ENCODE data around the gene PLA2G2A. TPM values are rescaled to one million over a fixed set of nuclear protein-coding genes. Genes with fewer than 3 reads are reported as not detected.
"Not testable (repeated sequence)": the region's sequence is repeated elsewhere in the genome, so short reads cannot be mapped to it uniquely, and the experiment has no call there.

PLA2G2A gene
- total RNA-seq (not detected), polyA plus RNA-seq (not detected), total RNA-seq (0 reads per million in 6 experiments)

- peaks cover 20 to 51% (median 36%) of the 10 kb centered on the region in 5 donors for H3K27me3 Mint-ChIP-seq
- no peak for DNase-seq
- no peak for ATAC-seq
- H3K4me3 Mint-ChIP-seq = no peak within 1 kb of the TSS
- no peak within 1 kb of the TSS for H3K27ac Mint-ChIP-seq
- H3K9me3 Mint-ChIP-seq = no peaks in the 10 kb centered on the region
- H3K36me3 Mint-ChIP-seq = no peaks in the 10 kb centered on the region
- POLR2A ChIA-PET = no interaction called here
- no peaks in the 10 kb centered on the region for H3K4me1 Mint-ChIP-seq
Measured at GRCh38 chr1:19979494-19979977, at the start of gene PLA2G2A. Gene PLA2G2A (minus strand): TSS chr1:19979618. CDS start chr1:19978773, 845 bp downstream.

GRCh38 chr1:20028726-20029125, 49.3 kb upstream of the PLA2G2A start:
- Mint-ChIP-seq H3K27ac (no peak overlapping the region), H3K4me3 (no peak overlapping the region), H3K36me3 (peaks cover 0 to 7% (median 0%) of the 10 kb centered on the region in 3 donors), H3K9me3 (peaks cover 3 to 19% (median 11%) of the 10 kb centered on the region in 9 donors), H3K27me3 (peaks cover 12 to 64% (median 43%) of the 10 kb centered on the region in 5 donors), H3K4me1 (no peaks in the 10 kb centered on the region)
- DNase-seq = no peak
- no peak for ATAC-seq
- POLR2A ChIA-PET = no interaction called here

- peaks cover 0 to 15% (median 8%) of the 10 kb centered on the region in 9 donors for H3K9me3 Mint-ChIP-seq
- H3K4me3 Mint-ChIP-seq = no peak overlapping the region
- no peaks in the 10 kb centered on the region for H3K4me1 Mint-ChIP-seq
- H3K36me3 Mint-ChIP-seq = peaks cover 0 to 3% (median 0%) of the 10 kb centered on the region in 3 donors
- POLR2A ChIA-PET = no interaction called here
- ATAC-seq (no peak), DNase-seq (no peak)
- H3K27me3 Mint-ChIP-seq = peaks cover 16 to 63% (median 40%) of the 10 kb centered on the region in 5 donors
- no peak overlapping the region for H3K27ac Mint-ChIP-seq
Measured at GRCh38 chr1:20028125-20028524, 48.7 kb upstream of the PLA2G2A start.

GRCh38 chr1:20017741-20018140, 38.3 kb upstream of the PLA2G2A start:
- POLR2A ChIA-PET = no interaction called here
- Mint-ChIP-seq H3K4me1 (no peaks in the 10 kb centered on the region), H3K36me3 (peaks cover 0 to 25% (median 6%) of the 10 kb centered on the region in 3 donors), H3K27me3 (peaks cover 0 to 28% (median 10%) of the 10 kb centered on the region in 5 donors), H3K9me3 (peaks cover 11 to 56% (median 36%) of the 10 kb centered on the region in 9 donors), H3K27ac (no peak overlapping the region), H3K4me3 (no peak overlapping the region)
- ATAC-seq (no peak), DNase-seq (no peak)

- POLR2A ChIA-PET = no interaction called here
- Mint-ChIP-seq H3K27me3 (peaks cover 0 to 33% (median 22%) of the 10 kb centered on the region in 5 donors), H3K27ac (no peak overlapping the region), H3K9me3 (peaks cover 11 to 45% (median 30%) of the 10 kb centered on the region in 9 donors), H3K36me3 (peaks cover 0 to 25% (median 6%) of the 10 kb centered on the region in 3 donors), H3K4me1 (no peaks in the 10 kb centered on the region), H3K4me3 (no peak overlapping the region)
- ATAC-seq (no peak), DNase-seq (no peak)
Measured at GRCh38 chr1:20014153-20014552, 34.7 kb upstream of the PLA2G2A start.

GRCh38 chr1:20010016-20010415, 30.6 kb upstream of the PLA2G2A start:
- Mint-ChIP-seq H3K4me1 (no peaks in the 10 kb centered on the region), H3K36me3 (peaks cover 0 to 12% (median 4%) of the 10 kb centered on the region in 3 donors), H3K27ac (no peak overlapping the region), H3K9me3 (peaks cover 0 to 25% (median 5%) of the 10 kb centered on the region in 9 donors), H3K27me3 (peaks cover 7 to 42% (median 32%) of the 10 kb centered on the region in 5 donors), H3K4me3 (no peak overlapping the region)
- POLR2A ChIA-PET = no interaction called here
- ATAC-seq (no peak), DNase-seq (no peak)

GRCh38 chr1:20009212-20009611, 29.8 kb upstream of the PLA2G2A start:
- POLR2A ChIA-PET = no interaction called here
- Mint-ChIP-seq H3K9me3 (peaks cover 0 to 22% (median 3%) of the 10 kb centered on the region in 9 donors), H3K36me3 (peaks cover 0 to 9% (median 1%) of the 10 kb centered on the region in 3 donors), H3K27me3 (peaks cover 14 to 44% (median 39%) of the 10 kb centered on the region in 5 donors), H3K4me3 (no peak overlapping the region), H3K4me1 (no peaks in the 10 kb centered on the region), H3K27ac (no peak overlapping the region)
- DNase-seq = no peak
- no peak for ATAC-seq

- POLR2A ChIA-PET = no interaction called here
- Mint-ChIP-seq H3K4me3 (no peak overlapping the region), H3K4me1 (no peaks in the 10 kb centered on the region), H3K27ac (no peak overlapping the region), H3K27me3 (peaks cover 17 to 49% (median 43%) of the 10 kb centered on the region in 5 donors), H3K36me3 (peaks cover 0 to 6% (median 2%) of the 10 kb centered on the region in 3 donors), H3K9me3 (peaks cover 0 to 24% (median 9%) of the 10 kb centered on the region in 9 donors)
- no peak for DNase-seq
- no peak for ATAC-seq
Measured at GRCh38 chr1:20008391-20008841, 29.0 kb upstream of the PLA2G2A start.

- Mint-ChIP-seq H3K27me3 (peaks cover 32 to 77% (median 52%) of the 10 kb centered on the region in 5 donors), H3K36me3 (peaks cover 0 to 19% (median 3%) of the 10 kb centered on the region in 3 donors), H3K9me3 (peaks cover 0 to 40% (median 18%) of the 10 kb centered on the region in 9 donors)
- H3K4me3 Mint-ChIP-seq, ATAC-seq, POLR2A ChIA-PET, DNase-seq, H3K27ac Mint-ChIP-seq, H3K4me1 Mint-ChIP-seq: not testable (repeated sequence)
Measured at GRCh38 chr1:19998823-19999222, 19.4 kb upstream of the PLA2G2A start.

- H3K4me3 Mint-ChIP-seq = no peak overlapping the region
- H3K4me1 Mint-ChIP-seq = no peaks in the 10 kb centered on the region
- peaks cover 0 to 4% (median 0%) of the 10 kb centered on the region in 9 donors for H3K9me3 Mint-ChIP-seq
- POLR2A ChIA-PET = no interaction called here
- peaks cover 32 to 75% (median 47%) of the 10 kb centered on the region in 5 donors for H3K27me3 Mint-ChIP-seq
- H3K36me3 Mint-ChIP-seq = no peaks in the 10 kb centered on the region
- DNase-seq (no peak), ATAC-seq (no peak)
- no peak overlapping the region for H3K27ac Mint-ChIP-seq
Measured at GRCh38 chr1:19990689-19991088, 11.3 kb upstream of the PLA2G2A start.

- H3K27ac Mint-ChIP-seq, H3K4me3 Mint-ChIP-seq, H3K4me1 Mint-ChIP-seq, H3K9me3 Mint-ChIP-seq, POLR2A ChIA-PET, H3K36me3 Mint-ChIP-seq, DNase-seq, ATAC-seq: not testable (repeated sequence)
- H3K27me3 Mint-ChIP-seq = peaks cover 32 to 75% (median 47%) of the 10 kb centered on the region in 5 donors
Measured at GRCh38 chr1:19990182-19990582, 10.8 kb upstream of the PLA2G2A start.

- no peaks in the 10 kb centered on the region for H3K4me1 Mint-ChIP-seq
- no peaks in the 10 kb centered on the region for H3K36me3 Mint-ChIP-seq
- H3K27me3 Mint-ChIP-seq = peaks cover 22 to 60% (median 38%) of the 10 kb centered on the region in 5 donors
- POLR2A ChIA-PET = no interaction called here
- DNase-seq (no peak), ATAC-seq (no peak)
- H3K27ac Mint-ChIP-seq = no peak overlapping the region
- no peak overlapping the region for H3K4me3 Mint-ChIP-seq
- no peaks in the 10 kb centered on the region for H3K9me3 Mint-ChIP-seq
Measured at GRCh38 chr1:19988267-19989006, 9.0 kb upstream of the PLA2G2A start.

- Mint-ChIP-seq H3K4me3 (no peak overlapping the region), H3K27ac (no peak overlapping the region)
- POLR2A ChIA-PET = no interaction called here
Measured at GRCh38 chr1:19987719-19988118, 8.3 kb upstream of the PLA2G2A start.

More at GRCh38 chr1:19987719-19988118, 8.3 kb upstream of the PLA2G2A start:
- H3K9me3 Mint-ChIP-seq = no peaks in the 10 kb centered on the region
- ATAC-seq (no peak), DNase-seq (no peak)
- no peaks in the 10 kb centered on the region for H3K36me3 Mint-ChIP-seq
- H3K4me1 Mint-ChIP-seq = no peaks in the 10 kb centered on the region
- H3K27me3 Mint-ChIP-seq = peaks cover 18 to 59% (median 33%) of the 10 kb centered on the region in 5 donors
